GM13976 (cell line): ENCODE measurements around the gene ZNF593.

ENCODE experiments used
- DNase-seq: peaks from one replicate; pipeline ENCODE4 v3.0.0; 2012; ENCODE audit warnings: low spot score
- in situ Hi-C: fragments of 300-500 bp; cut with MboI; formaldehyde crosslinking; loops from one replicate; pipeline ENCODE4 v1.12.0; 2022; ENCODE audit warnings: low sequenced_read_pairs, mixed read lengths, inconsistent platforms; ENCODE audit not compliant: unreplicated experiment
- TF ChIP-seq, protein P1 (sequence below): IDR thresholded peaks from 2 replicates; pipeline ENCODE4 v1.5.1; 2012; ENCODE audit warnings: borderline replicate concordance, mild to moderate bottlenecking; ENCODE audit not compliant: insufficient read depth; ENCODE audit errors: extremely low read depth, missing control alignments, control extremely low read depth

Gene ZNF593

DNA sequence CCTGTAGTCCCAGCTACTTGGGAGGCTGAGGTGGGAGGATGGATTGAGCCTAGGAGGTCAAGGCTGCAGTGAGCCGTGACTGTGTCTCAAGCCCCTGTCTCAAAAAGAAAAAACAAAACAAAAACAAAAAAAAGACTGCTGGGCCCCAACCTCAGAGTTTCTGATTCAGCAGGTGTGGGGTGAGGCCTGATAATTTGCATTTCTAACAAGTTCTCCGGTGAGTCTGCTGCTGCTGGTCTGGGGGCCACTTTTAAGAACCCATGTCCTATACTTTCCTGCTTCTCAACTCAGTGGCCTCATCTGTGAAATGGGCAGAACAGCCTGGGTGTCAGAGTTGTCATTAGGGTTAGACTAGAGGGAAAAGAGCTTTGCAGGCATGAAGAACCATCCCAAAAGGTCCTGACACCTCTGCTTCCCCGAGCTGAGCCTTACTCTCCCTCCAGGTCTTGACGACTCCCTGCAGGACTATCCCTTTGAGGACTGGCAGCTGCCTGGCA lies 10.3 kb downstream of the ZNF593 start:
- TF ChIP-seq, protein P1, sequence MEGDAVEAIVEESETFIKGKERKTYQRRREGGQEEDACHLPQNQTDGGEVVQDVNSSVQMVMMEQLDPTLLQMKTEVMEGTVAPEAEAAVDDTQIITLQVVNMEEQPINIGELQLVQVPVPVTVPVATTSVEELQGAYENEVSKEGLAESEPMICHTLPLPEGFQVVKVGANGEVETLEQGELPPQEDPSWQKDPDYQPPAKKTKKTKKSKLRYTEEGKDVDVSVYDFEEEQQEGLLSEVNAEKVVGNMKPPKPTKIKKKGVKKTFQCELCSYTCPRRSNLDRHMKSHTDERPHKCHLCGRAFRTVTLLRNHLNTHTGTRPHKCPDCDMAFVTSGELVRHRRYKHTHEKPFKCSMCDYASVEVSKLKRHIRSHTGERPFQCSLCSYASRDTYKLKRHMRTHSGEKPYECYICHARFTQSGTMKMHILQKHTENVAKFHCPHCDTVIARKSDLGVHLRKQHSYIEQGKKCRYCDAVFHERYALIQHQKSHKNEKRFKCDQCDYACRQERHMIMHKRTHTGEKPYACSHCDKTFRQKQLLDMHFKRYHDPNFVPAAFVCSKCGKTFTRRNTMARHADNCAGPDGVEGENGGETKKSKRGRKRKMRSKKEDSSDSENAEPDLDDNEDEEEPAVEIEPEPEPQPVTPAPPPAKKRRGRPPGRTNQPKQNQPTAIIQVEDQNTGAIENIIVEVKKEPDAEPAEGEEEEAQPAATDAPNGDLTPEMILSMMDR: no peak
- in situ Hi-C loops: no loop called here
- DNase-seq: no peak

DNA sequence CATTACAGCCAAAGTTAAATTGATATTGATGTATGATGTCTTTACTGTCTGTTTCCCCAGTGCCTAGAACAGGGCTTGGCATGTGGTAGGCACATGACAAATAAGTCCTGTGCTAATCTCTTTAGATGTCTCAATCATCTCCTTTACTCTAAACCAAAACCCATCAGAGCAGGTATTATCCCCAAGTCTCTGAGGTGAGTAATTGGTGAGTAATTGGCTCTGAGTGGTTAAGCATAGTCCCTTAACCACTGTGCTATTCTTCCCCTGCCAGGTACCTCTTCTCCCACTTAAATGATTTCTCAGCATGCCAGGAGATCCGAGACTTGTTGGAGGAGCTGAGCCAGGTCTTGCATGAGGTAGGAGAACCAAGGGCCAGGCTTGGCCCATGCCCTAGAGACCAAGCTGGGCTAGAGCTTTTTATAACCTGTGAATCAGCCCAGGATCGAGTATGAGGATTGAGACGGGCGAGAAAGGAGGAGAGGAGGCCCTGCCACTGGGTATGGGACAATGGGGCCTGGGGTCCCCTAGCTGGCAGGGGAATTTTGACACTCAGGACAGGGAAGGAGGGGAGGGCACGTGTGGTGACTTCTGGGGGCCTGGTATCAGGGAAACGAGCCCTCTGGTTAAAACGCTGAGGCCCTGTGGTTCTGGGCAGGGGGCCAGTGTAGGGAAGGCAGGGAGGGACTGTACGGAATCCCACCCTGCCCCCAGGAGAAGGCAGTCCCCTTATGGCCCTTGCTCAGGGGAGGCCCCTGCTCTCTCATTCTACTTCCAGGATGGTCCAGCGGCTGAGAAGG lies 12.1 kb downstream of the ZNF593 start:
- no peak for DNase-seq
- TF ChIP-seq, protein P1: no peak
- in situ Hi-C loops: no loop called here

DNA sequence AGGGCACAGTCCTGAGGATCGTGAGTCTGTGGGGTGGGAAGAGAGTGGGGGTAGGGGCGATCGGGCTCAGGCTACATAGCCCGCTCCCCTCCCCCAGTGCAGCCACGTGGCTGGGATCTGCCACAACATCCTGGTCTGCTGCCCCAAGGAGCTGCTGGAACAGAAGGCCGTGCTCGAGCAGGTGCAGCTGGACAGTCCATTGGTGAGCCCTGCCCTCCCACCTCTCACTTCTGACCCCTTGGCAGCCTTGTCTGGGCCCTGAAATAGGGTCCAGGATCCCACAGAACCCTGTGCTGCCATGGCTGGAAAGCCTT lies 12.6 kb downstream of the ZNF593 start:
- TF ChIP-seq, protein P1: no peak
- in situ Hi-C loops: no loop called here
- DNase-seq: no peak

DNA sequence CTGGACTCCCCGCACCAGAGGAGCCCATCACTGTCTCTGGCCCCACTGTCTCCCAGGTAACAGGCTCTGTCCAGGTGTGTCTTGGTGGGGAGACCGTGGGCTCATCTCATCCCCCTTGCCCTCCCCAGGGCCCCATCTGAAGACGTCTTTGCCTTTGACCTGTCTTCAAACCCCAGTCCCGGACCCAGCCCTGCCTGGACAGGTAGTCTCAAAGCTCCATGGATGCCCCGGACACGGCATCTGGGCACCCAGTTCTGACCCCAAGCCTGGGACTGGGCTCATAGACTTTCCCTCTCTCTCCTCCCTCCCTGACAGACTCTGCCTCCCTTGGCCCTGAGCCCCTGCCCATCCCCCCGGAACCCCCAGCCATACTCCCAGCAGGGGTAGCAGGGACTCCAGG lies 14.4 kb downstream of the ZNF593 start:
- in situ Hi-C loops: no loop called here
- DNase-seq: no peak
- TF ChIP-seq, protein P1: no peak

DNA sequence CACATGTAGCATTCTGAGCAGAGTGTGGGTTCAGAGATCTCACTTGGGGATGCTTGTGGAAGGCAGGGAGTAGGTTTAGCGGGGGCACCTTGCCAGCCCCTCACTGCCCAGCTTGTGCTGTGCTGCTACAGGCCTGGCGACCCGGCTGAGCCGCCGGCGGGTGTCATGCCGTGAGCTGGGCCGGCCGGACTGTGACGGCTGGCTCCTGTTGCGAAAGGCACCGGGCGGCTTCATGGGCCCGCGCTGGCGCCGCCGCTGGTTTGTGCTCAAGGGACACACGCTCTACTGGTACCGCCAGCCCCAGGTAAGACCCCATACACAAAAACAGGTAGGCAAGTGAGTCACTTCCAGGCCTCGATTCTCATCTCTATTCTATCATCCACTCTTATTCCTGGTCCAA lies 15.2 kb downstream of the ZNF593 start:
- in situ Hi-C loops: no loop called here
- TF ChIP-seq, protein P1: no peak
- no peak for DNase-seq

DNA sequence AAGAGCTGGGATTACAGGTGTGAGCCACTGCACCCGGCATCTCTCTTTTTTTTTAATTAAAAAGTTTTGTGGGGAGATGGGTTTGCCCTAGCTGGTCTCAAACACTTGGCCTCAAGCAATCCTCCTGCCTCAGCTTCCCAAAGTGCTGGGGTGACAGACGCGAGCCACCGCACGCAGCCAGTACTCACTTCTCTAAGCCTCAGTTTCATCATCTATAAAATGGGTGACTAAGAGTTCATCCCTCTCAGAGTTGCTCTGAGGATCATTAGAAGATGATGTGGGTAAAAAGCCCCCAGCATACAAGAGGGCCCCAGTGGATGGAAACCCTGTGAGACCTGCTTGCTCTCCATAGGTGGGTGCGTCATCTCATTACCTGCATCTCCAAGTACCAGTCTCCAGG lies 18.2 kb downstream of the ZNF593 start:
- TF ChIP-seq, protein P1: no peak
- no peak for DNase-seq
- in situ Hi-C loops: no loop called here

DNA sequence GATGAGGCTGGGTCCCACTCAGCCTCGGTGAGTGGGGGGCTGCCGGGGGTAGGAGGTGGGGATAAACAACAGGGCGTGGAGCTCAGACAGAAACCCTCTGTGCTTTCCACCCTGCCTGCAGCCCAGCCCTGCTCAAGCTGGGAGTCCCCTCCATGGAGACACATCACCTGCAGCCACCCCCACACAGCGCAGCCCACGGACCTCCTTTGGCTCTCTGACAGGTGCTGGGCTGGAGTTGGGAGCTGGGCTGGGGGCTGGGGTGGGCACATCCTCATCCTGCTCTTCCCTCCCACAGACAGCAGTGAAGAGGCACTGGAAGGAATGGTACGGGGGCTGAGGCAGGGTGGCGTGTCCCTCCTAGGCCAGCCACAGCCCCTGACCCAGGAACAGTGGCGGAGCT lies 18.8 kb downstream of the ZNF593 start:
- in situ Hi-C loops: no loop called here
- TF ChIP-seq, protein P1: no peak
- DNase-seq: no peak
